IMR-90 (cell line): ENCODE measurements around the gene RAPGEF2. TPM values are rescaled to one million over a fixed set of nuclear protein-coding genes. Genes with fewer than 3 reads are reported as not detected.

ENCODE experiments used
- ATAC-seq: fragments of 200-7000 bp; cut with Tn5 transposase; 2 replicates; pipeline ENCODE4 v1.9.1; 2020; ENCODE audit warnings: low read depth, mild to moderate bottlenecking, moderate library complexity
- BruUV-seq: library from RNA; stranded (reverse); fragments of 400-500 nt; replicated peaks from 2 replicates; lab custom pipeline; 2021; lab: Mats Ljungman, UMichigan
- CTCF ChIA-PET: fragments of 300-600 bp; formaldehyde crosslinking; extraction: SDS; loops from one replicate; lab custom pipeline; 2021; ENCODE audit warnings: antibody characterized with exemption; lab: Yijun Ruan, JAX
- POLR2A ChIA-PET: fragments of 300-600 bp; sonication (Branson Sonifier 250); formaldehyde crosslinking; loops from one replicate; lab custom pipeline; 2022; ENCODE audit warnings: antibody characterized with exemption; ENCODE audit not compliant: unreplicated experiment; lab: Charles Lee
- DNase-seq: peaks from one replicate; pipeline ENCODE4 v3.0.0; 2013
- H2AFZ ChIP-seq: replicated peaks from 2 replicates; pipeline ENCODE3; 2013; ENCODE audit warnings: low read length, mild to moderate bottlenecking; ENCODE audit not compliant: poor library complexity
- H2AK5ac ChIP-seq: 2 replicates; pipeline ENCODE4 v1.6.1; 2013; ENCODE audit warnings: low read depth, low read length, inconsistent platforms
- H2AK9ac ChIP-seq: replicated peaks from 2 replicates; pipeline ENCODE3; 2013; ENCODE audit warnings: mild to moderate bottlenecking, low read depth, low read length, moderate library complexity; ENCODE audit not compliant: poor library complexity
- H2BK120ac ChIP-seq: 2 replicates; pipeline ENCODE4 v1.6.1; 2013; ENCODE audit warnings: low read depth, low read length, inconsistent platforms
- H2BK15ac ChIP-seq: 3 replicates; pipeline ENCODE4 v1.6.1; 2013; ENCODE audit warnings: low read depth, low read length, inconsistent platforms
- H2BK20ac ChIP-seq: 2 replicates; pipeline ENCODE4 v1.6.1; 2013; ENCODE audit warnings: low read depth, mild to moderate bottlenecking, inconsistent platforms, low read length, moderate library complexity
- H2BK5ac ChIP-seq: 2 replicates; pipeline ENCODE4 v1.6.1; 2013; ENCODE audit warnings: mild to moderate bottlenecking, low read depth, low read length, inconsistent platforms; ENCODE audit not compliant: poor library complexity, severe bottlenecking
- H3K14ac ChIP-seq: replicated peaks from 2 replicates; pipeline ENCODE4 v1.6.1; 2013; ENCODE audit warnings: low read depth, low read length, inconsistent platforms
- H3K18ac ChIP-seq: 2 replicates; pipeline ENCODE4 v1.6.1; 2013; ENCODE audit warnings: low read depth, low read length, control low read depth
- H3K23ac ChIP-seq: 2 replicates; pipeline ENCODE4 v1.6.1; 2013; ENCODE audit warnings: low read depth, low read length, inconsistent platforms
- H3K27ac ChIP-seq: 2 replicates; pipeline ENCODE4 v1.5.1; 2013; ENCODE audit warnings: mild to moderate bottlenecking, control low read depth, low read length; ENCODE audit not compliant: insufficient read depth
- H3K27me3 ChIP-seq: 2 replicates; pipeline ENCODE4 v1.6.1; 2013; ENCODE audit warnings: low read length; ENCODE audit not compliant: control insufficient read depth, insufficient read depth
- H3K36me3 ChIP-seq: 2 replicates; pipeline ENCODE4 v1.6.1; 2013; ENCODE audit warnings: low read length, mixed read lengths; ENCODE audit not compliant: control insufficient read depth, insufficient read depth
- H3K4ac ChIP-seq: 2 replicates; pipeline ENCODE4 v1.6.1; 2013; ENCODE audit warnings: low read depth, low read length, inconsistent platforms
- H3K4me1 ChIP-seq: 2 replicates; pipeline ENCODE4 v1.6.1; 2013; ENCODE audit warnings: low read length, mixed read lengths; ENCODE audit not compliant: control insufficient read depth, insufficient read depth
- H3K4me2 ChIP-seq: 2 replicates; pipeline ENCODE4 v1.6.1; 2013; ENCODE audit warnings: low read depth, mild to moderate bottlenecking, control low read depth, low read length, moderate library complexity
- H3K4me3 ChIP-seq: 2 replicates; pipeline ENCODE4 v1.5.1; 2013; ENCODE audit warnings: low read depth, mild to moderate bottlenecking, control low read depth, low read length, moderate library complexity; ENCODE audit not compliant: insufficient read depth
- H3K56ac ChIP-seq: 2 replicates; pipeline ENCODE4 v1.6.1; 2013; ENCODE audit warnings: low read length, inconsistent platforms; ENCODE audit not compliant: insufficient read depth; ENCODE audit errors: extremely low read depth
- H3K79me1 ChIP-seq, 2 experiments: 2 replicates each; pipeline ENCODE4 v1.6.1; 2013; ENCODE audit warnings: low read length in 2 of 2, inconsistent platforms in 1 of 2, low read depth in 1 of 2
- H3K9ac ChIP-seq: 2 replicates; pipeline ENCODE4 v1.6.1; 2013; ENCODE audit warnings: low read depth, low read length, control low read depth
- H3K9me1 ChIP-seq: 2 replicates; pipeline ENCODE4 v1.6.1; 2013; ENCODE audit warnings: low read length, inconsistent platforms; ENCODE audit not compliant: insufficient read depth
- H3K9me3 ChIP-seq: 2 replicates; pipeline ENCODE4 v1.6.1; 2013; ENCODE audit warnings: low read length; ENCODE audit not compliant: control insufficient read depth, insufficient read depth
- H4K20me1 ChIP-seq: 2 replicates; pipeline ENCODE4 v1.6.1; 2013; ENCODE audit warnings: low read length, inconsistent platforms; ENCODE audit not compliant: insufficient read depth
- H4K5ac ChIP-seq: 2 replicates; pipeline ENCODE4 v1.6.1; 2013; ENCODE audit warnings: mild to moderate bottlenecking, low read depth, low read length, control low read depth
- H4K8ac ChIP-seq, 2 experiments: 2 replicates each; pipeline ENCODE4 v1.6.1; 2013; ENCODE audit warnings: low read depth in 2 of 2, low read length in 2 of 2, control low read depth in 1 of 2, inconsistent platforms in 1 of 2
- H4K91ac ChIP-seq: 2 replicates; pipeline ENCODE4 v1.6.1; 2013; ENCODE audit warnings: low read depth, low read length, inconsistent platforms; ENCODE audit not compliant: insufficient read depth
- CEBPB ChIP-seq: IDR thresholded peaks from 2 replicates; pipeline ENCODE4 v1.6.1; 2012; ENCODE audit warnings: low read depth, low read length, improper control_type of control experiment
- MAFK ChIP-seq: IDR thresholded peaks from 2 replicates; pipeline ENCODE4 v1.6.1; 2012; ENCODE audit warnings: low read depth, low read length, improper control_type of control experiment
- RFX5 ChIP-seq: IDR thresholded peaks from 2 replicates; pipeline ENCODE4 v1.8.0; 2012; ENCODE audit warnings: low read depth, mild to moderate bottlenecking, low read length, moderate library complexity
- SMC3 ChIP-seq: fragments of 150-350 bp; IDR thresholded peaks from 2 replicates; pipeline ENCODE4 v1.6.1; 2016; ENCODE audit warnings: low read depth, mild to moderate bottlenecking, antibody characterized with exemption, low read length, moderate library complexity
- WGBS, 2 experiments: methylation state at CpG; one replicate each; pipeline versions ENCODE4 v1.1.5 to v1.1.7; 2013; ENCODE audit warnings: missing lambda C conversion rate in 2 of 2; ENCODE audit not compliant: insufficient read length in 1 of 2; ENCODE audit errors: extremely low coverage in 2 of 2; 5-methylcytosine and 5-hydroxymethylcytosine counted together
- dilution Hi-C: fragments of 300-500 bp; cut with HindIII; formaldehyde crosslinking; loops from one replicate; pipeline ENCODE4 v1.14.3; 2018; ENCODE audit warnings: low sequenced_read_pairs; ENCODE audit not compliant: unreplicated experiment
- in situ Hi-C: fragments of 300-500 bp; cut with MboI; formaldehyde crosslinking; loops from 3 replicates; pipeline ENCODE4 v1.14.3; 2019; ENCODE audit warnings: low sequenced_read_pairs, inconsistent platforms, mixed read lengths
- intact Hi-C: fragments of 100-400 bp; cut with micrococcal nuclease; formaldehyde crosslinking; loops from 2 replicates; pipeline ENCODE4 v1.10.0; 2022
- polyA plus RNA-seq, 3 experiments: library from polyadenylated mRNA; depleted of rRNA; stranded (reverse); fragments of >200 nt; gene quantifications; 2 replicates each; pipeline ENCODE4 v1.2.3, GENCODE V29; 2012; ENCODE audit warnings: low replicate concordance in 1 of 3
- total RNA-seq: library from RNA; depleted of rRNA; stranded (reverse); fragments of >200 nt; gene quantifications from 2 replicates; pipeline ENCODE4 v1.2.3, GENCODE V29; 2012

The RAPGEF2 gene
- total and polyA plus RNA-seq, 2 of the 4 experiments (the other 2 are of a cell fraction): 27.6 to 109 TPM

- TF ChIP-seq CEBPB (no peak), RFX5 (no peak), SMC3 (no peak), MAFK (peak; percentile 68)
- no peak overlapping the region for H2AK5ac ChIP-seq
- H3K79me1 ChIP-seq: peaks cover 14 to 35% of the 10 kb centered on the region in 2 experiments
- in situ Hi-C loops (no loop called here), dilution Hi-C loops (no loop called here), intact Hi-C loops (no loop called here)
- ATAC-seq (no peak), DNase-seq (no peak)
- H3K4me2 ChIP-seq: no peak overlapping the region
- no peaks in the 10 kb centered on the region for H4K20me1 ChIP-seq
- no peak overlapping the region for H3K14ac ChIP-seq
- ChIA-PET CTCF (interaction anchor here (0.6 kb wide), 1 partner anchor 74 kb away, joined by 3 read pairs; no protein-coding TSS in a partner anchor), POLR2A (no interaction called here)
- H3K27ac ChIP-seq: no peak overlapping the region
- no CpG with 5 or more reads among the region's 4 CpGs for WGBS, 2 experiments
- no peak overlapping the region for H3K18ac ChIP-seq
- H3K4me1 ChIP-seq: peaks cover 2% of the 10 kb centered on the region; the same call in 1 of the 2 replicates
- H2BK20ac ChIP-seq: no peak overlapping the region
- H3K4ac ChIP-seq: no peak overlapping the region
- no peak overlapping the region for H3K4me3 ChIP-seq
- H3K9me1 ChIP-seq: peaks cover 5% of the 10 kb centered on the region
- no peak overlapping the region for H3K56ac ChIP-seq
- H2BK120ac ChIP-seq: no peak overlapping the region
- H3K9me3 ChIP-seq: no peaks in the 10 kb centered on the region
- H4K91ac ChIP-seq: no peak overlapping the region
- peaks cover 2% of the 10 kb centered on the region; the same call in 1 of the 2 replicates for H3K36me3 ChIP-seq
- no TSS peak for BruUV-seq
- H4K8ac ChIP-seq: no peak overlapping the region
- H3K9ac ChIP-seq: no peak overlapping the region
- no peak overlapping the region for H2BK15ac ChIP-seq
- no peak overlapping the region for H3K23ac ChIP-seq
- H2AK9ac ChIP-seq: no peak overlapping the region
- H3K27me3 ChIP-seq: no peaks in the 10 kb centered on the region
- no peak overlapping the region for H4K5ac ChIP-seq
- H2AFZ ChIP-seq: no peak overlapping the region
- no peak overlapping the region for H2BK5ac ChIP-seq
Measured at GRCh38 chr4:159303435-159303834, 200.6 kb downstream of the RAPGEF2 start.
